HepG2 (cell line): ENCODE measurements around the gene PNP. TPM values are rescaled to one million over a fixed set of nuclear protein-coding genes. Genes with fewer than 3 reads are reported as not detected.

Experiments
- ATF2 ChIP-seq: sonication (generic); formaldehyde crosslinking; IDR thresholded peaks from 2 replicates; pipeline ENCODE4 v1.4.0; 2020; ENCODE audit warnings: missing genetic modification reagents
- CSRNP2 ChIP-seq: sonication (generic); formaldehyde crosslinking; conservative IDR thresholded peaks from 2 replicates; pipeline ENCODE4 v1.8.0; 2022; ENCODE audit warnings: low read depth, missing genetic modification reagents
- FOXC1 ChIP-seq: sonication (generic); formaldehyde crosslinking; IDR thresholded peaks from 2 replicates; pipeline ENCODE4 v1.8.0; 2022; ENCODE audit warnings: mild to moderate bottlenecking, missing genetic modification reagents, borderline replicate concordance
- GMEB2 ChIP-seq: IDR thresholded peaks from 2 replicates; pipeline ENCODE4 v1.6.1; 2016; ENCODE audit warnings: missing biosample characterization, missing genetic modification reagents, low read depth
- HMGXB3 ChIP-seq: sonication (generic); formaldehyde crosslinking; IDR thresholded peaks from 2 replicates; pipeline ENCODE4 v1.4.0; 2020; ENCODE audit warnings: missing genetic modification reagents, borderline replicate concordance
- IKZF4 ChIP-seq: sonication (generic); formaldehyde crosslinking; IDR thresholded peaks from 2 replicates; pipeline ENCODE4 v1.5.1; 2020; ENCODE audit warnings: borderline replicate concordance, mild to moderate bottlenecking, low read depth, missing genetic modification reagents; ENCODE audit errors: not compliant biosample characterization
- KLF12 ChIP-seq: sonication (generic); formaldehyde crosslinking; IDR thresholded peaks from 2 replicates; pipeline ENCODE4 v1.4.0; 2020; ENCODE audit warnings: missing genetic modification reagents, borderline replicate concordance
- MLLT10 ChIP-seq: sonication (generic); formaldehyde crosslinking; IDR thresholded peaks from 2 replicates; pipeline ENCODE4 v1.4.0; 2020; ENCODE audit warnings: missing genetic modification reagents
- MTF1 ChIP-seq: sonication (generic); formaldehyde crosslinking; IDR thresholded peaks from 2 replicates; pipeline ENCODE4 v1.5.0; 2020; ENCODE audit warnings: missing genetic modification reagents
- PHB2 ChIP-seq: fragments of 450-650 bp; IDR thresholded peaks from 2 replicates; pipeline ENCODE4 v1.6.1; 2018; ENCODE audit not compliant: partially characterized antibody
- PRMT3 ChIP-seq: sonication (generic); formaldehyde crosslinking; IDR thresholded peaks from 2 replicates; pipeline ENCODE4 v1.8.1; 2022; ENCODE audit warnings: low read depth, mild to moderate bottlenecking, moderate library complexity, missing genetic modification reagents, borderline replicate concordance
- RAD21 ChIP-seq: fragments of 450-650 bp; formaldehyde crosslinking; IDR thresholded peaks from 2 replicates; pipeline ENCODE4 v1.5.0; 2020; ENCODE audit warnings: mild to moderate bottlenecking
- TIGD3 ChIP-seq: sonication (generic); formaldehyde crosslinking; IDR thresholded peaks from 2 replicates; pipeline ENCODE4 v1.5.1; 2020; ENCODE audit warnings: mild to moderate bottlenecking, missing genetic modification reagents, borderline replicate concordance
- ZFP36L1 ChIP-seq: sonication (generic); formaldehyde crosslinking; IDR thresholded peaks from 2 replicates; pipeline ENCODE4 v1.8.0; 2022; ENCODE audit warnings: mild to moderate bottlenecking, missing genetic modification reagents, moderate library complexity
- ZNF644 ChIP-seq: IDR thresholded peaks from 2 replicates; pipeline ENCODE4 v1.6.1; 2016; ENCODE audit warnings: low read depth
- ZNF713 ChIP-seq: sonication (generic); formaldehyde crosslinking; IDR thresholded peaks from 2 replicates; pipeline ENCODE4 v1.4.0; 2020; ENCODE audit warnings: mild to moderate bottlenecking, missing genetic modification reagents
- polyA plus RNA-seq, 8 experiments: library from polyadenylated mRNA; depleted of rRNA in 3 of 8; stranded (reverse) in 7 of 8; unstranded in 1 of 8; fragments of >200 nt; fragmentation: Illumina TruSeq in 4 of 8; extraction: Trizol in 4 of 8; gene quantifications; 2 replicates each; pipeline versions ENCODE4 v1.2.1 to v1.2.3, GENCODE V29; 2011 to 2016; ENCODE audit warnings: low read depth in 4 of 8, missing spikeins in 1 of 8, mixed read lengths in 1 of 8; ENCODE audit not compliant: insufficient read depth in 1 of 8
- total RNA-seq, 5 experiments: library from RNA; depleted of rRNA; stranded (reverse); fragments of >200 nt; fragmentation: Illumina TruSeq; extraction: Trizol; gene quantifications; 2 replicates each; pipeline ENCODE4 v1.2.3, GENCODE V29; 2016; ENCODE audit warnings: low read depth in 1 of 5

PNP gene
- total and polyA plus RNA-seq, 2 of the 13 experiments (the other 11 are each of a cell fraction or from before 2014, with no cell fraction given) = 45.4 to 74.8 TPM

GRCh38 chr14:20461225-20462141 lies 7.7 kb upstream of the PNP start, which contains the start of gene PIP4P1 (continued):
- TF ChIP-seq RAD21 (CRISPR knock-in tag) (peak; percentile 51), TIGD3 (CRISPR knock-in tag) (no peak; the same call in 1 of the 2 replicates), CSRNP2 (CRISPR knock-in tag) (no peak; the same call in 1 of the 2 replicates), ZNF644 (CRISPR knock-in tag) (peak; percentile 77), ATF2 (CRISPR knock-in tag) (peak; percentile 91), MLLT10 (CRISPR knock-in tag) (no peak), HMGXB3 (peak; percentile 99), ZNF713 (CRISPR knock-in tag) (no peak; the same call in 1 of the 2 replicates), KLF12 (CRISPR knock-in tag) (peak; percentile 63), MTF1 (CRISPR knock-in tag) (no peak), PRMT3 (0 out of 2 replicates have a peak, but pooled peaks have one; percentile 62), PHB2 (no peak), ZFP36L1 (peak; percentile 99), IKZF4 (CRISPR knock-in tag) (peak; percentile 88), FOXC1 (CRISPR knock-in tag) (peak; percentile 80; the same call in 1 of the 2 replicates), GMEB2 (CRISPR knock-in tag) (peak; percentile 64; the same call in 1 of the 2 replicates)
